Peyer's patch (tissue), 4 donors: ENCODE results near the gene IGFBP5.

Source experiments
- POLR2A ChIP-seq, 2 donors: fragments of 450-650 bp; IDR thresholded peaks; one replicate each; pipeline ENCODE4 v1.5.1; 2017; ENCODE audit warnings: antibody characterized with exemption in 2 of 2, mild to moderate bottlenecking in 2 of 2, moderate library complexity in 2 of 2
- TF ChIP-seq, protein P1 (sequence below), 6 experiments: fragments of 450-650 bp in 4 of 6; fragments of 200-600 bp in 2 of 6; sonication (generic) in 1 of 6; IDR thresholded peaks; one replicate each; pipeline ENCODE4 v1.5.1; 2017 to 2019; ENCODE audit warnings: antibody characterized with exemption in 6 of 6, mild to moderate bottlenecking in 3 of 6, moderate library complexity in 1 of 6

DNA sequence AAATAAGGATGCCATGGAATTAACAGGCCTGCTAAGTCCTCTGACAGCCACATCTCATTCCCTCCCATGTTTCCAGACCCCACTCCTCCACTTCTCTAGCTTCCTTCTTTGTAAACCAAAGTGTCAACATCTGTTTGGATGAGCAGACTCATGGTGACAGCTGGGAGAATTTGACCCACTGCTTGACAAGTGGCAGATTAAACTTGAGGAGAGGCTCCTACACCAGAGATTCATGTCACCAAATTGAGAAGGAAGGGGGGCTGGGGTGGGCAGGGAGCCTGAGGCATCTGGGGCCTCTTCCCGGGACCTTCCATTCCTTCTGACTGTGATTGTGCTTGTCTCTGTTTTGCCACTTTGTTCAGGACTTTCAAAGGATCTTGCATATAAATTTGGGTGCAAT is 41.0 kb upstream of the IGFBP5 start:
- TF ChIP-seq, protein P1, sequence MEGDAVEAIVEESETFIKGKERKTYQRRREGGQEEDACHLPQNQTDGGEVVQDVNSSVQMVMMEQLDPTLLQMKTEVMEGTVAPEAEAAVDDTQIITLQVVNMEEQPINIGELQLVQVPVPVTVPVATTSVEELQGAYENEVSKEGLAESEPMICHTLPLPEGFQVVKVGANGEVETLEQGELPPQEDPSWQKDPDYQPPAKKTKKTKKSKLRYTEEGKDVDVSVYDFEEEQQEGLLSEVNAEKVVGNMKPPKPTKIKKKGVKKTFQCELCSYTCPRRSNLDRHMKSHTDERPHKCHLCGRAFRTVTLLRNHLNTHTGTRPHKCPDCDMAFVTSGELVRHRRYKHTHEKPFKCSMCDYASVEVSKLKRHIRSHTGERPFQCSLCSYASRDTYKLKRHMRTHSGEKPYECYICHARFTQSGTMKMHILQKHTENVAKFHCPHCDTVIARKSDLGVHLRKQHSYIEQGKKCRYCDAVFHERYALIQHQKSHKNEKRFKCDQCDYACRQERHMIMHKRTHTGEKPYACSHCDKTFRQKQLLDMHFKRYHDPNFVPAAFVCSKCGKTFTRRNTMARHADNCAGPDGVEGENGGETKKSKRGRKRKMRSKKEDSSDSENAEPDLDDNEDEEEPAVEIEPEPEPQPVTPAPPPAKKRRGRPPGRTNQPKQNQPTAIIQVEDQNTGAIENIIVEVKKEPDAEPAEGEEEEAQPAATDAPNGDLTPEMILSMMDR (IDR thresholded peaks at IDR 0.05): no peak
- TF ChIP-seq POLR2A (IDR thresholded peaks at IDR 0.05): no peak
